ENCODE results near the gene TLE4.

GRCh38 chr9:79567671-79568098, 4.1 kb upstream of the TLE4 start:
- TF ChIP-seq CTCF (IDR thresholded peaks at IDR 0.05) (peak in 1 of 6 experiments; percentile 17), POLR2A (IDR thresholded peaks at IDR 0.05) (no peak)

Data from Peyer's patch (tissue), 4 donors.